DOHH2 (cell line): ENCODE measurements around the gene PRMT3.

ENCODE experiments used
- H3F3A ChIP-seq: fragments of 200-600 bp; sonication (generic), shearing (Covaris generic); 2 replicates; pipeline ENCODE4 v1.6.0; 2016; ENCODE audit warnings: antibody characterized with exemption, mild to moderate bottlenecking; ENCODE audit not compliant: control insufficient read depth, insufficient read depth
- H3K27ac ChIP-seq: fragments of 200-600 bp; sonication (generic); 2 replicates; pipeline ENCODE4 v1.5.1; 2014; ENCODE audit warnings: low read depth, mild to moderate bottlenecking, low read length, moderate library complexity
- H3K27me3 ChIP-seq: fragments of 200-600 bp; sonication (generic); 2 replicates; pipeline ENCODE4 v1.6.1; 2014; ENCODE audit warnings: mild to moderate bottlenecking, low read length, mixed read lengths; ENCODE audit not compliant: control insufficient read depth
- H3K36me3 ChIP-seq: fragments of 200-600 bp; sonication (generic); 2 replicates; pipeline ENCODE4 v1.6.1; 2014; ENCODE audit warnings: mild to moderate bottlenecking, low read length, moderate library complexity, mixed read lengths; ENCODE audit not compliant: control insufficient read depth
- H3K4me1 ChIP-seq: fragments of 200-600 bp; sonication (generic); 2 replicates; pipeline ENCODE4 v1.6.1; 2014; ENCODE audit warnings: mild to moderate bottlenecking, low read length, mixed read lengths; ENCODE audit not compliant: control insufficient read depth
- H3K4me2 ChIP-seq: fragments of 200-600 bp; sonication (generic); 2 replicates; pipeline ENCODE4 v1.6.0; 2014; ENCODE audit warnings: mild to moderate bottlenecking, low read length, moderate library complexity
- H3K4me3 ChIP-seq: fragments of 200-600 bp; sonication (generic); 2 replicates; pipeline ENCODE4 v1.5.1; 2014; ENCODE audit warnings: mild to moderate bottlenecking, low read length, mixed read lengths
- H3K79me2 ChIP-seq: fragments of 200-600 bp; sonication (generic); 2 replicates; pipeline ENCODE4 v1.6.1; 2014; ENCODE audit warnings: mild to moderate bottlenecking, low read length, mixed read lengths; ENCODE audit not compliant: control insufficient read depth
- H3K9me2 ChIP-seq: fragments of 200-600 bp; sonication (generic); replicated peaks from 2 replicates; pipeline ENCODE4 v1.6.1; 2014; ENCODE audit warnings: mild to moderate bottlenecking, low read length, mixed read lengths; ENCODE audit not compliant: control insufficient read depth
- H3K9me3 ChIP-seq: fragments of 200-600 bp; sonication (generic); 2 replicates; pipeline ENCODE4 v1.6.1; 2014; ENCODE audit warnings: antibody characterized with exemption, low read length, mixed read lengths; ENCODE audit not compliant: control insufficient read depth, insufficient read depth
- H4K20me1 ChIP-seq: fragments of 200-600 bp; sonication (generic); 2 replicates; pipeline ENCODE4 v1.6.0; 2014; ENCODE audit warnings: low read depth, mild to moderate bottlenecking, antibody characterized with exemption, low read length, moderate library complexity; ENCODE audit not compliant: control insufficient read depth, insufficient read depth
- EZH2phosphoT487 ChIP-seq: fragments of 200-600 bp; sonication (generic); IDR thresholded peaks from 2 replicates; pipeline ENCODE4 v1.6.1; 2017; ENCODE audit warnings: borderline replicate concordance, mild to moderate bottlenecking, antibody characterized with exemption, low read length, moderate library complexity, mixed read lengths
- TF ChIP-seq, protein P1 (sequence below): fragments of 200-600 bp; sonication (generic); IDR thresholded peaks from one replicate; pipeline ENCODE4 v1.5.1; 2014; ENCODE audit warnings: antibody characterized with exemption, mild to moderate bottlenecking, low read depth, low read length; ENCODE audit not compliant: poor library complexity, severe bottlenecking

PRMT3 gene

DNA sequence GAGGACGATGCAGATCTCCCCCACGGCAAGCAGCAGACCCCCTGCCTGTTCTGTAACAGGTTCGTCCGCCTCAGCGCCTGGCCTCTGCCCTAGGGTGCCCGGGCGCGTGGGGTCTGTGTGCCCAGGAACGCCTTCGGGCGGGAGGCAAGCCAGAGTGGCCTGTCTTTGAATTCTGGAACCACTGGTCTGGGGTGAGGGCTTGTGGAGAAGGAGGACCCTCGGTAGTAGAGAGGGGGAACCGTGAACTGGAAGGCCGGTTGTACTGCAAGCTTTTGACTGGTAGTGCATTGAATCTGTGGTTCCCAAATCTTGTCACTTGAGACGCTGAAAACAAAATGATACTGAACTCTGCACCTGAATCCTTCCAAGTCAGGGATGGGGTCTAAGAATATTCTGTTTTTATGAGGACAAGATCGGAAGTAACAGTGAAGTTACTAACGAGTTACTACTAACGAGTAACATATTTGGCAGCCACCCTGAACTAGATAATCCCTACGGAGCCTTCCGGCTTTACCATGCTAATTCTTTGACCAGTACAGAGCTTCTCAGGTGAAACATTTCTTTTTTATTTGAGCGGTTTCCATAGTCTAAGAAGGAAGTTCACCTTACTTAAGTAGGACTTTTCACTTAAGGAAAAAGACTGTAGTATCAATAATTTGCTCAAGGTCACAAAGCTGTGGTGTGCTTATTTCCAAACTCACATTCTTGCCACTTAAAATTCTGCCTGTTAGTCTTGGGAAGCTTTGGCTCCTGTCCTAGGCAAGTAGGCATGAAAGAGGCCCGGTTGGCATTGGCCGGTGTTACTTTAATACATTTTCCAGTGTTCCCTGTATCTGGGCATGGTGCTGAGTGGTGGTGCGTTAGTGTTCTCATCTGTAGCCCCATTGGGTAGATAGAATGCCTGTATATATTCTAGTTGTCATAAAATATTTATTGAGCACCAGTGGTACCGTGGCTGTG lies 860 bp downstream of the PRMT3 start:
- H3K79me2 ChIP-seq = peaks cover 55% of the 10 kb centered on the region
- TF ChIP-seq EZH2phosphoT487 = no peak
- TF ChIP-seq, protein P1, sequence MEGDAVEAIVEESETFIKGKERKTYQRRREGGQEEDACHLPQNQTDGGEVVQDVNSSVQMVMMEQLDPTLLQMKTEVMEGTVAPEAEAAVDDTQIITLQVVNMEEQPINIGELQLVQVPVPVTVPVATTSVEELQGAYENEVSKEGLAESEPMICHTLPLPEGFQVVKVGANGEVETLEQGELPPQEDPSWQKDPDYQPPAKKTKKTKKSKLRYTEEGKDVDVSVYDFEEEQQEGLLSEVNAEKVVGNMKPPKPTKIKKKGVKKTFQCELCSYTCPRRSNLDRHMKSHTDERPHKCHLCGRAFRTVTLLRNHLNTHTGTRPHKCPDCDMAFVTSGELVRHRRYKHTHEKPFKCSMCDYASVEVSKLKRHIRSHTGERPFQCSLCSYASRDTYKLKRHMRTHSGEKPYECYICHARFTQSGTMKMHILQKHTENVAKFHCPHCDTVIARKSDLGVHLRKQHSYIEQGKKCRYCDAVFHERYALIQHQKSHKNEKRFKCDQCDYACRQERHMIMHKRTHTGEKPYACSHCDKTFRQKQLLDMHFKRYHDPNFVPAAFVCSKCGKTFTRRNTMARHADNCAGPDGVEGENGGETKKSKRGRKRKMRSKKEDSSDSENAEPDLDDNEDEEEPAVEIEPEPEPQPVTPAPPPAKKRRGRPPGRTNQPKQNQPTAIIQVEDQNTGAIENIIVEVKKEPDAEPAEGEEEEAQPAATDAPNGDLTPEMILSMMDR = no peak

DNA sequence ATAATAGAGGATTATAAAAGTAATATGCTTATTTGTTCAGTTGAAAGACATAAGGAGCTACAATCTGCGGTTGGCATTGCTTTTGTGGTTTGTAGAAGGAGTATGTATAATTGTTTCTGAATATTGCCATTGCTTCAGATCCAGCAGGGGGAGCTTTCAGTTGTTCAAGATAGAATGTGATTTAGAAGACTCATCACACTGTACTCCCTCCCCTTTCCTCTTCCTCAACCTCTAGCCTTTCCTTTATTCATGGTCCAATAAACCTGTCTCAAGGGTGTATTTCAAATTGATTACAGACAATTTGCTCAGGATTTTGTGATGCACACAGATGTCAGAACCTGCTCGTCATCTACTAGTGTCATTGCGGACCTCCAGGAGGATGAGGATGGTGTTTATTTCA lies 9.8 kb downstream of the PRMT3 start:
- Histone ChIP-seq H3K9me2 (no peaks in the 10 kb centered on the region), H3K4me3 (no peak overlapping the region), H3K27me3 (no peaks in the 10 kb centered on the region), H3K4me1 (peaks cover 10% of the 10 kb centered on the region), H3K79me2 (peaks cover 37% of the 10 kb centered on the region), H3K36me3 (peaks cover 88% of the 10 kb centered on the region), H3F3A (peaks cover 17% of the 10 kb centered on the region), H3K4me2 (no peak overlapping the region), H3K9me3 (no peaks in the 10 kb centered on the region), H4K20me1 (no peaks in the 10 kb centered on the region), H3K27ac (no peak overlapping the region)
- no peak for TF ChIP-seq EZH2phosphoT487
- TF ChIP-seq, protein P1 = peak; percentile 56

More for the DNA sequence above, 860 bp downstream of the PRMT3 start:
- Histone ChIP-seq H3K9me2 (no peaks in the 10 kb centered on the region), H3K27ac (peak overlapping the region; percentile 78), H3K4me3 (peak overlapping the region; percentile 89), H3F3A (peaks cover 2% of the 10 kb centered on the region; the same call in 1 of the 2 replicates), H3K27me3 (no peaks in the 10 kb centered on the region), H3K4me2 (peak overlapping the region; percentile 72), H4K20me1 (no peaks in the 10 kb centered on the region), H3K36me3 (peaks cover 51% of the 10 kb centered on the region), H3K4me1 (peaks cover 19% of the 10 kb centered on the region), H3K9me3 (no peaks in the 10 kb centered on the region)

- Histone ChIP-seq H3K9me3 (no peaks in the 10 kb centered on the region), H3F3A (peaks cover 14% of the 10 kb centered on the region), H3K79me2 (peaks cover 30% of the 10 kb centered on the region), H4K20me1 (no peaks in the 10 kb centered on the region), H3K9me2 (no peaks in the 10 kb centered on the region), H3K4me1 (peaks cover 10% of the 10 kb centered on the region), H3K4me3 (no peak overlapping the region), H3K27ac (no peak overlapping the region), H3K27me3 (no peaks in the 10 kb centered on the region), H3K4me2 (no peak overlapping the region), H3K36me3 (peaks cover 86% of the 10 kb centered on the region)
- TF ChIP-seq EZH2phosphoT487 = no peak
- TF ChIP-seq, protein P1 = no peak
These were observed 12.0 kb downstream of the PRMT3 start for GRCh38 chr11:20399498-20399897.
